ENCODE measurements around the gene SBNO2. TPM values are rescaled to one million over a fixed set of nuclear protein-coding genes. Genes with fewer than 3 reads are reported as not detected.

Gene SBNO2
- total and polyA plus RNA-seq, 2 donors (not counting 3 experiments of a cell fraction or from before 2014, with no cell fraction given) = 31.4 to 65.7 TPM

- no TSS peak for BruUV-seq (replicated peaks)
- TF ChIP-seq POLR2A (IDR thresholded peaks at IDR 0.05; ENCODE audit: low read depth, low read length) = no peak
- TF ChIP-seq JUN (IDR thresholded peaks at IDR 0.05; ENCODE audit: borderline replicate concordance, insufficient read depth, insufficient read length, low read depth) = no peak
- TF ChIP-seq MYC (IDR thresholded peaks at IDR 0.05; ENCODE audit: low read depth, low read length) = no peak
- no peak for TF ChIP-seq MAX (IDR thresholded peaks at IDR 0.05; ENCODE audit: insufficient read depth, insufficient read length)
- no peak for TF ChIP-seq FOS (IDR thresholded peaks at IDR 0.05; ENCODE audit: borderline replicate concordance, insufficient read depth, low read length)
- TF ChIP-seq CTCF (IDR thresholded peaks at IDR 0.05; ENCODE audit: extremely low read depth in 1 of 2, insufficient read depth in 1 of 2, low read depth in 1 of 2, low read length in 2 of 2) = no peak
- TF ChIP-seq EZH2 (IDR thresholded peaks at IDR 0.05; ENCODE audit: borderline replicate concordance, low read depth, low read length, severe bottlenecking) = no peak
- TF ChIP-seq GATA2 (IDR thresholded peaks at IDR 0.05; ENCODE audit: insufficient read depth, insufficient read length, low read depth, low read length) = no peak
- TF ChIP-seq POLR2AphosphoS5 (IDR thresholded peaks at IDR 0.05; ENCODE audit: insufficient read depth, low read depth, low read length) = no peak
- no peak for FAIRE-seq
- Histone ChIP-seq H3K4me3 (replicated peaks in 1 of 3; ENCODE audit: insufficient read depth in 1 of 3, low read depth in 1 of 3, low read length in 3 of 3) (no peak overlapping the region), H2AFZ (ENCODE audit: low read depth, low read length) (no peak overlapping the region), H3K9me3 (replicated peaks; ENCODE audit: control insufficient read depth, insufficient read depth, low read length) (no peaks in the 10 kb centered on the region), H3K36me3 (ENCODE audit: control insufficient read depth in 2 of 2, extremely low read depth in 1 of 2, insufficient read depth in 2 of 2, low read length in 2 of 2) (peaks cover 3 to 23% of the 10 kb centered on the region in 2 experiments), H3K27me3 (ENCODE audit: control insufficient read depth in 2 of 2, insufficient read depth in 2 of 2, low read length in 2 of 2) (no peaks in the 10 kb centered on the region), H3K9ac (replicated peaks; ENCODE audit: extremely low read depth, insufficient read depth, low read length) (no peak overlapping the region), H3K27ac (ENCODE audit: insufficient read depth, low read depth, low read length) (no peak overlapping the region), H4K20me1 (replicated peaks; ENCODE audit: control insufficient read depth, extremely low read depth, insufficient read depth, low read length) (no peaks in the 10 kb centered on the region), H3K4me1 (ENCODE audit: control insufficient read depth, extremely low read depth, insufficient read depth, low read length) (no peaks in the 10 kb centered on the region), H3K79me2 (ENCODE audit: control insufficient read depth, insufficient read depth, low read length) (no peaks in the 10 kb centered on the region), H3K4me2 (ENCODE audit: insufficient read depth, low read length) (no peak overlapping the region), H3K9me1 (replicated peaks; ENCODE audit: control insufficient read depth, extremely low read depth, insufficient read depth, low read length) (no peaks in the 10 kb centered on the region)
- POLR2A ChIA-PET = no interaction called here
- no peak for DNase-seq (ENCODE audit: low read depth, low spot score)
- dilution Hi-C loops (cut with MboI; ENCODE audit: extremely low pct_ligation_motif_present, low sequenced_read_pairs) = no loop called here
- intact Hi-C loops (cut with micrococcal nuclease) = no loop called here
- CTCF ChIA-PET = interaction anchor here (0.6 to 2.3 kb wide), 2 partner anchors 9 to 33 kb away, joined by 3 to 6 read pairs; no protein-coding TSS in a partner anchor
Measured at GRCh38 chr19:1146412-1146699, 27.7 kb downstream of the SBNO2 start.

Data from endothelial cell of umbilical vein (primary cell).